NT2/D1 (cell line): ENCODE results near the gene KCNIP1.

ENCODE experiments used
- DNase-seq: peaks from one replicate; pipeline ENCODE4 v3.0.0-alpha.2; 2011; ENCODE audit warnings: low read depth, low spot score
- H3K27me3 ChIP-seq: 2 replicates; pipeline ENCODE4 v1.6.0; 2011; ENCODE audit warnings: mild to moderate bottlenecking; ENCODE audit not compliant: insufficient read length, insufficient read depth
- H3K36me3 ChIP-seq: 2 replicates; pipeline ENCODE4 v1.6.1; 2011; ENCODE audit warnings: mild to moderate bottlenecking, low read length, mixed read lengths; ENCODE audit not compliant: insufficient read depth, insufficient read length
- H3K4me1 ChIP-seq: 2 replicates; pipeline ENCODE4 v1.5.1; 2011; ENCODE audit not compliant: insufficient read depth, insufficient read length
- H3K4me3 ChIP-seq: 2 replicates; pipeline ENCODE4 v1.5.1; 2011; ENCODE audit warnings: low read depth; ENCODE audit not compliant: insufficient read length
- H3K9ac ChIP-seq: 2 replicates; pipeline ENCODE4 v1.6.0; 2011; ENCODE audit warnings: low read depth; ENCODE audit not compliant: insufficient read length
- H3K9me3 ChIP-seq: 2 replicates; pipeline ENCODE4 v1.5.1; 2011; ENCODE audit warnings: mild to moderate bottlenecking, low read length; ENCODE audit not compliant: insufficient read depth
- SUZ12 ChIP-seq: IDR thresholded peaks from 2 replicates; pipeline ENCODE4 v1.6.1; 2011; ENCODE audit not compliant: insufficient read length, insufficient read depth; ENCODE audit errors: extremely low read depth
- YY1 ChIP-seq: IDR thresholded peaks from 2 replicates; pipeline ENCODE4 v1.6.1; 2011; ENCODE audit not compliant: insufficient read length, insufficient read depth
- ZNF274 ChIP-seq: IDR thresholded peaks from 2 replicates; pipeline ENCODE4 v1.6.1; 2011; ENCODE audit warnings: mild to moderate bottlenecking, low read depth, low read length

The KCNIP1 gene

DNA sequence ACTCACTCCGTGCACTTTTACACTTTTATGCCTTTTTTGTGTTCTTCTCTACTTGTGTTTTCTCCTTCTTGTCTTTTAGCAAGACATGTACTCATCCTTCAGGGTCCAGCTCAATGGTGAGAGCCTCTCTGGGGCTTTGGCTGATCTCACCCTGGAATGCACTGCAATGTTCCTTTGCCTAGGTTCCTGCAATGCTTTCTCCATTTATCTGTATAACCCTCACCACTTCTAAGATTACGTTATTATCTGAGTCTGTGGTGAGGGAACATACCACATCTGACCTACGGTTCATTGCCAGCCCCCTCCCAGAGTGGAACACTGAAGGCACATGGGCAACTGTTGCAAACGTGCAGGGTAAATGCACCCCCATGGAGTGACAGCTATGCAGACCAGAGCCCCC lies 47.3 kb downstream of the KCNIP1 start:
- no peaks in the 10 kb centered on the region for H3K9me3 ChIP-seq
- no peak overlapping the region for H3K4me3 ChIP-seq
- H3K36me3 ChIP-seq: no peaks in the 10 kb centered on the region
- no peak for DNase-seq
- TF ChIP-seq SUZ12: no peak
- no peak for TF ChIP-seq YY1
- no peak for TF ChIP-seq ZNF274
- no peaks in the 10 kb centered on the region for H3K4me1 ChIP-seq
- H3K9ac ChIP-seq: no peak overlapping the region
- no peaks in the 10 kb centered on the region for H3K27me3 ChIP-seq

DNA sequence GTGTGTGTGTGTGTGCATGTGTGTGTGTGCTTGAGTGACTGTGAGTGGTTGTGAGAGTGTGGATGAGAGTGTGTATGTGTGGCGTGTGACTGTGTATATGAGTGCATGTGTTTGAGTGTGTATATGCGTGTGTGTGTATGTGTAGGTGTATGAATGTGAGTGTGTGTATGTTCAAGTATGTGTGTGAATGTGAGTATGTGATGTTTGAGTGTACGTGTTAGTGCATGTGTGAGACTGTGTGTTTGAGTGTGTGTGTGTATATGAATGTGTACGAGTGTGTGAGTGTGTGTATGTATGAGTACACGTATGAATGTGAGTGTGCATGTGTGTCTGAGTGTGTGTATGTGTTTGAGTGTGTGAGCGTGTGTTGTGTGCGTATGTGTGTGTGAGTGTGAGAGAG lies 47.8 kb downstream of the KCNIP1 start:
- H3K9me3 ChIP-seq: no peaks in the 10 kb centered on the region
- no peak for DNase-seq
- no peaks in the 10 kb centered on the region for H3K4me1 ChIP-seq
- no peak for TF ChIP-seq SUZ12
- TF ChIP-seq ZNF274: no peak
- TF ChIP-seq YY1: no peak
- no peaks in the 10 kb centered on the region for H3K27me3 ChIP-seq
- no peaks in the 10 kb centered on the region for H3K36me3 ChIP-seq
- no peak overlapping the region for H3K4me3 ChIP-seq
- no peak overlapping the region for H3K9ac ChIP-seq

DNA sequence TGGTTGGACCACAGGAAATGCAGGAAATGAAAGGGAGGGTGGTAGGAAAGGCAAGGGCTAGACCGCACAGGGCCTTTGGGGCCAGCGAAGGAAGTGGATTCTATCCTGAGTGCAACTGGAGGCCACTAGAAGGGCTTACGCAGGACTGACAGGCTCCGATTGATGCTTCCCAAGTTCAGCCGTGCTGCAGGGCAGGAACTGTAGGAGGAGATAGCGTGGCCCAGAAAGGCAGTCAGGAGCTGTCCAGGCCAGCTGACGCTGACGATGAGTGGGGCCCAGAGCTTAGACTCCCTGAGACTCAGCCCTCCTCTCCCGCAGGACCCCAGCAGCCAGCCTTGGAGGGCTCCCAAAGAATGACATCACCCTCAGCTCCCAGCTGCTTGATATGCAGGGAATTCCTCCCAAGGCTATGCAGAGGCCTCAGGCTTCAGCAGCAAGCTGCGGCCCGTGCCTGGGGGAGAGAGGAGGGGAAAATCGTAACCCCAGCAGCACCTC lies 48.8 kb downstream of the KCNIP1 start:
- Histone ChIP-seq H3K4me1 (peaks cover 5% of the 10 kb centered on the region), H3K27me3 (no peaks in the 10 kb centered on the region), H3K4me3 (no peak overlapping the region), H3K9me3 (no peaks in the 10 kb centered on the region), H3K9ac (no peak overlapping the region), H3K36me3 (no peaks in the 10 kb centered on the region)
- peak; percentile 63 for DNase-seq
- no peak for TF ChIP-seq SUZ12
- no peak for TF ChIP-seq YY1
- TF ChIP-seq ZNF274: no peak

DNA sequence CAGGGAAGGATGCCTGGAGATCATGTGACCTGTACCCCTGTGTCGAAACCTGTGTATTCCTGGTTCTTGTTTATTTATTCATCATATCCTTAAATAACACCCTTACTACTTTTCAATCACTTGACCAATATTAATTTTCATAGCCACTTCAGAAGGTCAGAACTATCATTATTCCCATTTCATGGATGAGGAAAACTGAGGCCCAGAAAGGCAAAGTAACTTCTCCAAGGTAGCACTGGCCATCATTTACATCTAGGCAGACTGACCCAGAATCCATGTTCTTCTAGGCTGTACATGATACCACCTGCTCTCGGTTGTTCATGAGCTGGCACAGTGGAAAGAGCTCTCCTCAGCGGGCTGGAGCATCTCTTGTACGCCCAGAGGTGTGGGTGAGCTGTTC lies 49.4 kb downstream of the KCNIP1 start:
- Histone ChIP-seq H3K27me3 (no peaks in the 10 kb centered on the region), H3K4me3 (no peak overlapping the region), H3K9me3 (no peaks in the 10 kb centered on the region), H3K9ac (no peak overlapping the region), H3K36me3 (no peaks in the 10 kb centered on the region), H3K4me1 (peaks cover 5% of the 10 kb centered on the region)
- TF ChIP-seq SUZ12 (no peak), YY1 (no peak)
- DNase-seq: no peak

DNA sequence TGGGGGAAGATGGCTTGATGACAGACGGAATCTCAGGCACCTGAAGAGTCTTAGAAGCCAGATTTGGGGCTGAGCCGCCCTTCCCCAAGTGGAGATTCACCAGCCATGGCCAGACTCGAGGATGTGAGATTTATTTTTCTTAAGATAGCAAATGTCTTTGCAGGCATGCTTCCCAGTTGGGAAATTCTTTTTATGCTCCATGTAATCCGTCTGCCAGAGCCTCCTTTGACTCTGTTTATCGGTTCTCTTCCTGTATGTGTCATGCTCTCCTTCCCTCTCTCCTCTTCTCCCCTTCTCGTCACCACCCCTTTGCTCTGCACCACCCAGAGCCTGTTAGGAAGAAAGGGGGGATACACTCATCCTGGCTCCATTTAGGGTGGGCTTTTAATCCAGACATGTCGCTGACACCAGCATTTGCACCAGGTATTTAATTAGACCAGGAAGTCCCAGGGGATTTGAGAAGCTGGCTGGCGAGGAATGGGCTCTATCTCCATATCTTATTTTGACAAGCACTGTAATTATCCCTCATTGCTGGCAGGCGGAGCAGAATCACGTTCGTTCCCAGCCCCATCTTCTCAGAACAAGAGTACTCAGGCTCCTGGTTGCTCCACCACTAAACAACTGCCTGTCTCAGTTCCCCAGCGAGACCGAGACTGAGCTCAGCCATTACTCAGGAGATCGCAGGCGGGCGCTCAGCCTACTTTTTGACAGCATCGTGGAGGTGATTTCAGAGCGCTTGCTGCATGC lies 50.9 kb downstream of the KCNIP1 start:
- Histone ChIP-seq H3K36me3 (no peaks in the 10 kb centered on the region), H3K4me1 (peaks cover 5% of the 10 kb centered on the region), H3K9ac (no peak overlapping the region), H3K9me3 (no peaks in the 10 kb centered on the region), H3K4me3 (no peak overlapping the region), H3K27me3 (no peaks in the 10 kb centered on the region)
- DNase-seq: no peak
- TF ChIP-seq ZNF274: no peak
- TF ChIP-seq SUZ12: no peak
- TF ChIP-seq YY1: no peak

DNA sequence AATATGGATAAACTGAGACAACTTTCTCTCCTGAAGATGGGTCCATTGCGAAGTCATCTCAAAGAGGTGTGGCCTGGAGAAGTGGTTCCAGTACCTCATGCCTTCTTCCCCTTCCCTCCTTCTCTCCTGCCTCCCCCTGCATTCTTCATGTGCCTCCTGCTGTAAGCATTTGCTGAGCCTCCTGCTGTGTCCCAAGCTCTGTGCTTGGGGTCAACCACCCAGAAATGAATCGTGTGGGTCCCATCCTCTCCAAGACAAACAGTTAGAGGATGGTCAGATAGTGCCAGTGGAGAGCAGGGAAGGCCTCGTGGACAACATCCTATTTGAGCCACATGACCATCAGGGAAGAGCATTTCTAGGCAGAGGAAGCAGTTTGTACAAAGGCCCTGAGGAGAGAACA lies 53.5 kb downstream of the KCNIP1 start:
- Histone ChIP-seq H3K4me1 (peaks cover 5% of the 10 kb centered on the region), H3K4me3 (no peak overlapping the region), H3K9me3 (no peaks in the 10 kb centered on the region), H3K9ac (no peak overlapping the region), H3K36me3 (no peaks in the 10 kb centered on the region), H3K27me3 (no peaks in the 10 kb centered on the region)
- DNase-seq: no peak
- no peak for TF ChIP-seq ZNF274
- TF ChIP-seq YY1: no peak
- TF ChIP-seq SUZ12: no peak

DNA sequence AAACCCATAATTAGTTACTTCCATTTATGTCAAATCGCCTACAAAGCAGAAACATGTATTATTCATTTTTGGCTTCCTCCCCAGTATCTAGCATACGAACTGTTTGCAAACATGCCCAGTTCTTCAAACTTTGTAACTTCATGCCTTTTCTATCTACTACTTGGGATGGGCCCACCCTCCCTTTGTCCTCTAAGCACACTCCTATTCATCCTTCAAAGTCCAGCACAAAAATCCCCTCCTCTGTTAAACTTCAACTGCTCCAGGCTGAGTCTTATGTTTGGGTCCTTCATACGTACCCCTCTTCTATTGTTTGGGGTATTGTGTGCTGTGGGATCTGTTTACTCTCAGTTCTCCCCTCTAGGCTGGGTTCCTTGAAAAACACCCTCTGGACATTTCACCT lies 55.5 kb downstream of the KCNIP1 start:
- H3K9ac ChIP-seq: no peak overlapping the region
- no peaks in the 10 kb centered on the region for H3K36me3 ChIP-seq
- no peak for TF ChIP-seq ZNF274
- TF ChIP-seq YY1: no peak
- no peak for TF ChIP-seq SUZ12
- no peak overlapping the region for H3K4me3 ChIP-seq
- no peaks in the 10 kb centered on the region for H3K9me3 ChIP-seq
- peaks cover 5% of the 10 kb centered on the region for H3K4me1 ChIP-seq
- no peaks in the 10 kb centered on the region for H3K27me3 ChIP-seq
- no peak for DNase-seq

DNA sequence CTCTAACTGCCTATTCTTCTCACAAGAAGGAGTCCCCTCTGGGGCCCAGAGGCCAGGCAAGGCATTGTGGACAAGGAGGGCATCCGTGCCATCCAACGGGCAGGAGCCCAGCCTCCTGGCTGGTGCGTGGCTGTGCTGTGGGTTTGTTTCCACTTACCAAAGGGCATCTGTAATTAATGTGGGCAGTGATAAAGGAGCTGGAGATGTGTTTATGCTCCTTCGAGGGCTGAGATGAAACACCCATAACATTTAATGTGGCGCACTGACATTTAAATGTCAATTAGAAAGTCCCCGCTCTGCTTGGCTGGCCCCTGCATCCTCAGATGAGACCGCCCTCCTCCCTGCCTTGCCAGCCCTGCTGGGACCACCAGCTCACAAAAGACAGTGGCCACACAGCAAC lies 57.1 kb downstream of the KCNIP1 start:
- Histone ChIP-seq H3K27me3 (no peaks in the 10 kb centered on the region), H3K4me3 (no peak overlapping the region)
- DNase-seq: no peak

More for the DNA sequence above, 57.1 kb downstream of the KCNIP1 start:
- TF ChIP-seq ZNF274 (no peak), YY1 (no peak), SUZ12 (no peak)
- H3K36me3 ChIP-seq: no peaks in the 10 kb centered on the region
- peaks cover 5% of the 10 kb centered on the region for H3K4me1 ChIP-seq
- no peaks in the 10 kb centered on the region for H3K9me3 ChIP-seq
- H3K9ac ChIP-seq: no peak overlapping the region
